ENCODE data around the gene DHDDS. TPM values are rescaled to one million over a fixed set of nuclear protein-coding genes. Genes with fewer than 3 reads are reported as not detected.
A peak's percentile ranks its signal among the peaks of the same experiment; 100 is the strongest.

Gene DHDDS
- polyA plus RNA-seq, 3 donors: 21.3 to 27.4 (median 24.0) TPM

DNA sequence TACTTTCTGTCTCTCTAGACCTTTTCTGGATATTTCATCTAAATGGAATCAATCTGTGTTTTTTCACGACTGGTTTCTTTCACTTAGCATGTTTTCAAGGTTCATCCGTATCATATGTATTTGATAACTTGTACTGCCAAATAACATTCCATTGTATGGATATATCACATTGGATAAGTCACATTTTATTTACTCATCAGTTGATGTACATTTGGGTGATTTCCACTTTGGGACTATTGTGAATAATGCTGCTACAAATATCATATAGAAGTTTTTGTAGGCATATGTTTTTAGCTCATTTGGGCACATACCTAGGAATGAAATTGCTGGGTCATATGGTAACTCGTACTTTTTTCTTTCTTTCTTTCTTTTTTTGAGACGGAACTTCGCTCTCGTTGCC lies 46.9 kb downstream of the DHDDS start:
- Mint-ChIP-seq H3K9me3 (no peaks in the 10 kb centered on the region), H3K4me1 (peaks cover 17% of the 10 kb centered on the region), H3K4me3 (no peak overlapping the region), H3K27ac (peak overlapping the region in 2 of 7 donors; percentile 13 to 32), H3K27me3 (ENCODE audit: low read depth in 3 of 3) (peaks cover 0 to 3% (median 0%) of the 10 kb centered on the region in 3 donors), H3K36me3 (peaks cover 48 to 51% of the 10 kb centered on the region in 2 donors)
- Histone ChIP-seq H3K4me3 (replicated peaks in 1 of 3; ENCODE audit: low read depth in 2 of 3, low read length in 3 of 3) (no peak overlapping the region), H2AFZ (ENCODE audit: insufficient read depth, low read depth, low read length, poor library complexity, severe bottlenecking) (no peak overlapping the region), H3K79me2 (ENCODE audit: insufficient read depth, low read length) (peaks cover 17% of the 10 kb centered on the region), H3K9me3 (replicated peaks in 1 of 2; ENCODE audit: control insufficient read depth in 1 of 2, insufficient read depth in 1 of 2, low read length in 2 of 2) (no peaks in the 10 kb centered on the region), H3K27ac (ENCODE audit: low read depth in 1 of 2, low read length in 2 of 2) (no peak overlapping the region), H3K27me3 (ENCODE audit: control insufficient read depth in 2 of 2, insufficient read depth in 2 of 2, low read length in 2 of 2) (no peaks in the 10 kb centered on the region), H4K20me1 (ENCODE audit: insufficient read depth, low read length) (peaks cover 33% of the 10 kb centered on the region), H3K36me3 (replicated peaks in 1 of 2; ENCODE audit: control insufficient read depth in 1 of 2, insufficient read depth in 2 of 2, low read length in 2 of 2) (peaks cover 35 to 46% of the 10 kb centered on the region in 2 donors), H3K9ac (ENCODE audit: insufficient read depth, low read length, poor library complexity, severe bottlenecking) (no peak overlapping the region), H3K4me2 (replicated peaks; ENCODE audit: extremely low read depth, low read length, poor library complexity, severe bottlenecking) (no peak overlapping the region), H3K4me1 (ENCODE audit: control insufficient read depth in 1 of 2, insufficient read depth in 2 of 2, low read length in 2 of 2) (peaks cover 2 to 10% of the 10 kb centered on the region in 2 donors)
- TF ChIP-seq, protein P1, sequence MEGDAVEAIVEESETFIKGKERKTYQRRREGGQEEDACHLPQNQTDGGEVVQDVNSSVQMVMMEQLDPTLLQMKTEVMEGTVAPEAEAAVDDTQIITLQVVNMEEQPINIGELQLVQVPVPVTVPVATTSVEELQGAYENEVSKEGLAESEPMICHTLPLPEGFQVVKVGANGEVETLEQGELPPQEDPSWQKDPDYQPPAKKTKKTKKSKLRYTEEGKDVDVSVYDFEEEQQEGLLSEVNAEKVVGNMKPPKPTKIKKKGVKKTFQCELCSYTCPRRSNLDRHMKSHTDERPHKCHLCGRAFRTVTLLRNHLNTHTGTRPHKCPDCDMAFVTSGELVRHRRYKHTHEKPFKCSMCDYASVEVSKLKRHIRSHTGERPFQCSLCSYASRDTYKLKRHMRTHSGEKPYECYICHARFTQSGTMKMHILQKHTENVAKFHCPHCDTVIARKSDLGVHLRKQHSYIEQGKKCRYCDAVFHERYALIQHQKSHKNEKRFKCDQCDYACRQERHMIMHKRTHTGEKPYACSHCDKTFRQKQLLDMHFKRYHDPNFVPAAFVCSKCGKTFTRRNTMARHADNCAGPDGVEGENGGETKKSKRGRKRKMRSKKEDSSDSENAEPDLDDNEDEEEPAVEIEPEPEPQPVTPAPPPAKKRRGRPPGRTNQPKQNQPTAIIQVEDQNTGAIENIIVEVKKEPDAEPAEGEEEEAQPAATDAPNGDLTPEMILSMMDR (IDR thresholded peaks at IDR 0.05): no peak
- WGBS (ENCODE audit: insufficient coverage): 100% methylated on average over 1 of the region's 6 CpGs
- intact Hi-C loops (cut with micrococcal nuclease): no loop called here
- no peak for DNase-seq

DNA sequence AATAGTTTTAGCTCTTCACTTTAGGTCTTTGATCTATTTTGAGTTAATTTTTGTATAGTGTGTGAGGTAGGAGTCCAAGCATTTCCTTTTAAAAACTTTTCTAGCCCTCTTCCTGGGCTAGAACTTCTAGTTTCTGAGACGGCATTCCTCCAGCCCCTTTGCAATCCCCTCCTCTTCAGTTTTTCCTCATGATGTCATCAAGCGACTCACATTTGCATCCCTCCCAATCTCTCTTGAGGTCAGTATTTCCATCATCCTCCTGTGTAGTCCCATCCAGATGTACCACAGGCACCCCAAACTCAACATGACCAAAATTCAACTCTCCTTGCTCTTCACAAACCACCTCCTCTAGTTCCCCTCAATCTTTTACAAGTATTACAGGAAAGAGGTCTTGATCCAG lies 50.8 kb downstream of the DHDDS start:
- Histone ChIP-seq H3K36me3 (replicated peaks in 1 of 2; ENCODE audit: control insufficient read depth in 1 of 2, insufficient read depth in 2 of 2, low read length in 2 of 2) (peaks cover 6 to 11% of the 10 kb centered on the region in 2 donors), H3K4me2 (replicated peaks; ENCODE audit: extremely low read depth, low read length, poor library complexity, severe bottlenecking) (no peak overlapping the region), H3K27me3 (ENCODE audit: control insufficient read depth in 2 of 2, insufficient read depth in 2 of 2, low read length in 2 of 2) (no peaks in the 10 kb centered on the region), H3K27ac (ENCODE audit: low read depth in 1 of 2, low read length in 2 of 2) (no peak overlapping the region), H3K9ac (ENCODE audit: insufficient read depth, low read length, poor library complexity, severe bottlenecking) (no peak overlapping the region), H3K4me3 (replicated peaks in 1 of 3; ENCODE audit: low read depth in 2 of 3, low read length in 3 of 3) (no peak overlapping the region), H3K9me3 (replicated peaks in 1 of 2; ENCODE audit: control insufficient read depth in 1 of 2, insufficient read depth in 1 of 2, low read length in 2 of 2) (no peaks in the 10 kb centered on the region), H4K20me1 (ENCODE audit: insufficient read depth, low read length) (peaks cover under 1% of the 10 kb centered on the region), H3K4me1 (ENCODE audit: control insufficient read depth in 1 of 2, insufficient read depth in 2 of 2, low read length in 2 of 2) (no peaks in the 10 kb centered on the region), H3K79me2 (ENCODE audit: insufficient read depth, low read length) (no peaks in the 10 kb centered on the region), H2AFZ (ENCODE audit: insufficient read depth, low read depth, low read length, poor library complexity, severe bottlenecking) (no peak overlapping the region)
- Mint-ChIP-seq H3K9me3 (no peaks in the 10 kb centered on the region), H3K4me1 (peaks cover 12% of the 10 kb centered on the region), H3K27ac (peak overlapping the region in 2 of 7 donors; percentile 6 to 34), H3K36me3 (peaks cover 15 to 18% of the 10 kb centered on the region in 2 donors), H3K4me3 (no peak overlapping the region), H3K27me3 (ENCODE audit: low read depth in 3 of 3) (peaks cover 0 to 3% (median 3%) of the 10 kb centered on the region in 3 donors)
- WGBS (ENCODE audit: insufficient coverage): 72% methylated on average over 2 of the region's 2 CpGs
- intact Hi-C loops (cut with micrococcal nuclease): no loop called here
- DNase-seq: no peak
- TF ChIP-seq, protein P1 (IDR thresholded peaks at IDR 0.05): no peak
